Measurements from ENCODE around the gene MAD2L1BP. TPM values are rescaled to one million over a fixed set of nuclear protein-coding genes. Genes with fewer than 3 reads are reported as not detected.
"Not testable (repeated sequence)": the region's sequence is repeated elsewhere in the genome, so short reads cannot be mapped to it uniquely, and the experiment has no call there.

The MAD2L1BP gene, protein sequence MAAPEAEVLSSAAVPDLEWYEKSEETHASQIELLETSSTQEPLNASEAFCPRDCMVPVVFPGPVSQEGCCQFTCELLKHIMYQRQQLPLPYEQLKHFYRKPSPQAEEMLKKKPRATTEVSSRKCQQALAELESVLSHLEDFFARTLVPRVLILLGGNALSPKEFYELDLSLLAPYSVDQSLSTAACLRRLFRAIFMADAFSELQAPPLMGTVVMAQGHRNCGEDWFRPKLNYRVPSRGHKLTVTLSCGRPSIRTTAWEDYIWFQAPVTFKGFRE
- polyA plus RNA-seq (2012; ENCODE audit: missing spikeins): 23.8 TPM

DNA sequence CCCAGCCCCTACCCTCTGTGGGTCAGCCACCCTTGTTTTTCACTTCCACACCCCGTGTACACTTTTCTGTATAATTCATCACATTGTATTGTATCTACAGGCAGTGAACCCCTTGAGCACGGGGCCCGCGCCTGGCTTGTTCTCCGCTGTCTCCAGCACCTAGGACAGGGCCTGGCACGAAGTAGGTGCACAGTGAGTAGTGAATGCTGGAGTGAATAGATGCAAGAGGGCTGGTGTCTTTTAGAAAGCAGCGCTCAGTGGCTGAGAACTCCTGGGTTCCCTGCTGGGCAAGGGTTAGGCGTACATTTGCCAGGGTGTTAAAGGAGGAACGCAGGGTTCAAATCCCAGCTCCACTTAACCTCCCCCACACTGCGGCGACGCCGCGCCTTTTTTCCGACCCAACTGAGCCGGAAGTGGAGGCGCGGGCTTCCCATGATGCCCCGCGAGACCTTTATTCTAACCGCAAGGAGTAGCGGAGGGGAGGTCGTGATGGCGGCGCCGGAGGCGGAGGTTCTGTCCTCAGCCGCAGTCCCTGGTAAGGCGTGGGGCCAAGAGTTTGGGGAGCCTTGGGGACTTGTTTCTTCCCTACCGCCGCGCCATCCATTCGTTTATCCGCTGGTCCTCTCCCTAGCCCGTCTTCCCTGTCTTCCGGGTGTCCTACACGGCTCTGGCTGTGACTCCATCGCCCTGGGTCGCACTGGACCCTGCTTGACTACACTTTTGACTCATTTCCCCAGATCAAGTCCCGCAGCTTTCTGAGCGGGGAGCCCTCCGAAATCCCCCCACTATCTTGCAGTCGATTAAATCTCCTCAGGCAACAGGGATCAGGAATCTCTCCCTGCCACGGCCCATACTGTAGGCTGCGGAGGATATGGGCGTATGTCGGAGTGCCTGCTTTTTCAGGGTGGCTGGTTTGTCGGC lies at the start of gene MAD2L1BP:
TSS of gene MAD2L1BP (plus strand) at position 454 of the 921 bp plus-strand sequence. CDS start at position 490, 36 bp downstream.
- TF ChIP-seq TAF1 (IDR thresholded peaks at IDR 0.05; ENCODE audit: borderline replicate concordance, low read depth, low read length): peak; percentile 86
- peak; percentile 96 for TF ChIP-seq POLR2A (IDR thresholded peaks at IDR 0.05; ENCODE audit: low read depth, low read length)
- peak; percentile 87 for TF ChIP-seq POLR2AphosphoS5 (IDR thresholded peaks at IDR 0.05; ENCODE audit: low read depth, low read length)
- DNase-seq (ENCODE audit: insufficient read length) (peak; percentile 80), FAIRE-seq (peak; percentile 83)

DNA sequence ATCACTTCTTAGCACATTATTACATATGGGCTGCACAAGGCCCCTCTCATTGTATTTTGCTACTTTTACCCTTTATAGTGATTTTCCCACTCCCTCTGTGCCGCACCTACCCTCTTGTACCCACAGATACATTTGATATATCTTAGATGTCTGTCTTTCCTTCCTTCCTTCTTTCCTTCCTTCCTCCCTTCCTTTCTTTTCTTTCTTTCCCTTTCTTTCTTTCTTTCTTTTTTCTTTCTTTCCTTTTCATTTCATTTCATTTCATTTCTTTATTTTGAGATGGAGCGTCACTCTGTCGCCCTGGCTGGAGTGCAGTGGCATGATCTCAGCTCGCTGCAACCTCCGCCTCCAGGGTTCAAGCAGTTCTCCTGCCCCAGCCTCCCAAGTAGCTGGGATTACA lies 47.4 kb upstream of the MAD2L1BP start:
- DNase-seq (ENCODE audit: insufficient read length) (no peak), FAIRE-seq (no peak)
- TF ChIP-seq TAF1 (IDR thresholded peaks at IDR 0.05; ENCODE audit: borderline replicate concordance, low read depth, low read length) (no peak), POLR2AphosphoS5 (IDR thresholded peaks at IDR 0.05; ENCODE audit: low read depth, low read length) (no peak), POLR2A (IDR thresholded peaks at IDR 0.05; ENCODE audit: low read depth, low read length) (no peak)

DNA sequence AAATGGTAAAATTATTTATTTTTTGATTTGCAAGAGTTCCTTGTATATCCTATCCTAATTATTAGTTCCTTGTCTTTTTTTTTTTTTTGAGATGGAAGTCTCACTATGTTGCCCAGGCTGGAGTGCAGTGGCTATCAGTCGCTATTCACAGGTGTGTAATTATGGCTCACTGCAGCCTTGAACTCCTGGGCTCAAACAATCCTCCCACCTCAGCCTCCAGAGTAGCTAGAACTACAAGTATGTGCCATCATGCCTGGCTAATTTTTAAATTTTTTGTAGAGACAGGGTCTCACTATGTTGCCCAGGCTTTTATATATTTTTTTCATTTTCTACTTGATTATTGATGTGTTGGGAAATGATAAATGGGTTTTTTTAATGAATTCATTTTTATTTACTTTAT lies 46.1 kb upstream of the MAD2L1BP start:
- not testable (repeated sequence) for FAIRE-seq; DNase-seq (ENCODE audit: insufficient read length)

DNA sequence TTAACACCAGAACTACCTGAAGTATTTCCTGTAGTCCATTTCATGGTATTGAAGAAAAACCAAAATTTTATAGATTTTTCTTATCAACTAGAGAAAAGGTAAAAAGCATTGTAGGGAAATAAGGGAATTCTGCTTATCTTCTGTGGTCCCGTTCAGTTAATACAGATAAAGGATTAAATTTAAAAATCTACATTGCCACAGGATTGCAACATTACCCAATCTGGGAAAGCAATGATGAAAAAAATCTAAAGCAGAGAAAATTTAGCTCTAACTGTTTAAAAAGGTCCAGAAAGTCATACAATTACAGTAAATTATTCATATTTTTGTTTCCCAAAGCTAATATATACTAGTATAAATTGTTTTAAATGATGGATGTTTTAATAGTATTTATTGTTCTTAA lies 41.7 kb upstream of the MAD2L1BP start:
- FAIRE-seq (no peak), DNase-seq (ENCODE audit: insufficient read length) (no peak)
- TF ChIP-seq TAF1 (IDR thresholded peaks at IDR 0.05; ENCODE audit: borderline replicate concordance, low read depth, low read length) (no peak), POLR2A (IDR thresholded peaks at IDR 0.05; ENCODE audit: low read depth, low read length) (no peak), POLR2AphosphoS5 (IDR thresholded peaks at IDR 0.05; ENCODE audit: low read depth, low read length) (no peak)

DNA sequence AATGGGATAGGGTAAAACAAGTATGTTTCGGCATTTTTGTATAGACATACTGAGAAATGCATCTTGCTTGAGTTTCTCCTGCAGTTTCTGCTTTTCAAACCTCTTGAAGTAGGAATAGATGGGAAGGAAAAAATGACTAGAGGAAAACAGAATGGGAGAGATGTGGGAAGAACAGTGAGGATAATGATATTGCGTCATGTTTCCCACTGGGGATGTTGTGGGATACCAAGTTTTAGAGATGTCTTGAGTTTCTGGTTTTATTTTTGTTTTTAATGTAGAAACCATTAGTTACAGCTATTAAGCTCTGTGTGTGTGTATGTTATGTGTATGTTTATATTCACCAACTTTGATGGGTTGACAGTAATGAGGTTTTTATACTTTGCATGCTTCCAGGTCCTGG lies 35.0 kb upstream of the MAD2L1BP start:
- FAIRE-seq (no peak), DNase-seq (ENCODE audit: insufficient read length) (no peak)
- no peak for TF ChIP-seq TAF1 (IDR thresholded peaks at IDR 0.05; ENCODE audit: borderline replicate concordance, low read depth, low read length)
- no peak for TF ChIP-seq POLR2AphosphoS5 (IDR thresholded peaks at IDR 0.05; ENCODE audit: low read depth, low read length)
- no peak for TF ChIP-seq POLR2A (IDR thresholded peaks at IDR 0.05; ENCODE audit: low read depth, low read length)

DNA sequence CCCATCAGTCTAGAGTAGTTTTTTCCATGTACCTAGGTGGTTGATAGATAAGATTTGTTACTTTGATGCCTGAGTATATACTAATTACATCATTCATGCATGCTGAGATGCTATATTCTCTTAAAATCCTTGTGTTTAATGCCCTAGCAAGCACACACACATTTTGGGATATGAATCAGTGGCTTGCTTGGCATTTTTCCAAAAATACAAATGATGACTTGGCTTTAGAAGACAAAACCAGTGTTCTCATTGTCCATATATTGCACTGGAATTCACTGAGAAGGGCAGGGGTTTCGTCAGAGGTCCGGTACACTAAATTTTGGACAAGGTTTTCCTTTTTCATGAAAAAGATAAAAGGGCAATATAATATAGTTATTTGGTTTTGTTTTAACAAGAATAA lies 31.5 kb upstream of the MAD2L1BP start:
- DNase-seq (ENCODE audit: insufficient read length) (no peak), FAIRE-seq (no peak)
- no peak for TF ChIP-seq TAF1 (IDR thresholded peaks at IDR 0.05; ENCODE audit: borderline replicate concordance, low read depth, low read length)
- no peak for TF ChIP-seq POLR2AphosphoS5 (IDR thresholded peaks at IDR 0.05; ENCODE audit: low read depth, low read length)
- TF ChIP-seq POLR2A (IDR thresholded peaks at IDR 0.05; ENCODE audit: low read depth, low read length): no peak

DNA sequence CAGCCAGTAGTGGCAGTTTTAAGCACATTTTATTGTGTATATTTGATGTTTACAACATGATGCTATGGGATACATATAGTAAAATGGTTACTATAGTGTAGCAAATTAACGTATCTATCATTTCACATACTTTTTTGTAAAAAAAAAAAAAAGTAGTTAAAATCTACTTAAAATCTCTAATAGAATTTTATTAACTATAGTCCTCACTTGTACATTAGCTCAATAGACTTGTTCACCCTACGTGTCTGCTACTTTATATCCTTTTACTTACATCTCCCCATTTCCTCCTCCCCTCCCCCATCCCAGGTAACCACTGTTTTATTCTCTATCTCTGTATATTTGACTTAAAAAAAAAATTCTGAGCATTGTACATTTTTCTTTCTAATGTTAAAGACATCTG lies 29.6 kb upstream of the MAD2L1BP start:
- FAIRE-seq (no peak), DNase-seq (ENCODE audit: insufficient read length) (no peak)
- no peak for TF ChIP-seq POLR2AphosphoS5 (IDR thresholded peaks at IDR 0.05; ENCODE audit: low read depth, low read length)
- no peak for TF ChIP-seq POLR2A (IDR thresholded peaks at IDR 0.05; ENCODE audit: low read depth, low read length)
- no peak for TF ChIP-seq TAF1 (IDR thresholded peaks at IDR 0.05; ENCODE audit: borderline replicate concordance, low read depth, low read length)

DNA sequence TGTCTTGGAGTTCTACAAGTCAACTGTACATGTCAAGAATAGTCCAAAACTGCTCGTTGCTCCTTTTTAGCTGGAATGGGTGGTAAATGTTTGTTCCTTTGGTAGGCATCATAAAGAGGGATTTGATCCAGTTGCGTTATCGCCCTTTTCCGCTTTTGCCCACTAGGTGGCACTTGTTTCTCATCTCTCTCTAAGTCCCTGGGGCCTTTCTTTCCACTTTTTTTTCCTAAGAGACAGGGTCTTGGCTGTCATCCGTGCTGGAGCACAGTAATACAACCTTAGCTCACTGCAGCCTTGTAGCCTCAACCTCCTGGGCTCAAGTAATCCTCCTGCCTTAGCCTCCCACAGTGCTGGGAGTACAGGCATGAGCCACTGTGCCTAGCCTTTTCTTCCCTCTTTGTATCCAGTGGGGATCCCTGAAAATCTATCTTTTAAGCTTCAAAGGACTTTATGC lies 27.3 kb upstream of the MAD2L1BP start:
- FAIRE-seq: peak; percentile 42
- no peak for DNase-seq (ENCODE audit: insufficient read length)
- no peak for TF ChIP-seq TAF1 (IDR thresholded peaks at IDR 0.05; ENCODE audit: borderline replicate concordance, low read depth, low read length)
- no peak for TF ChIP-seq POLR2AphosphoS5 (IDR thresholded peaks at IDR 0.05; ENCODE audit: low read depth, low read length)
- TF ChIP-seq POLR2A (IDR thresholded peaks at IDR 0.05; ENCODE audit: low read depth, low read length): no peak

DNA sequence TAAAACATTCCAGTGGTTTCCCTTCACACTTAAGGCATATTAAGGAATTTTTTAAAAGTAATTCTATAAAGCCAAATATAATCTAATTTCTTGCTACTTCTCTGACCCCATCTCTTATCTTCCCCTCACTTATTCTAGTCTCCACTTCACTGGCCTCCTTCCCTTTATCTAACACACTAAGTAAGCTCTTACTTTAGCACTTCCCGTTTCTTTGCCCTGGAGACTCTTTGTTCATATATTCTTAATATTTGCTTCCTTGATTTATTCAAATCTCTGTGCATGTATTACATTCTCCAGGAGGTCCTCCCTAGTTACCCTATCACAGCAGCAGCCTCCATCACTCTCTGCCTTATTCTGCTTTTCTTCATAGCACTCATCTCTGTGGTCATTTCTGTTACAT lies 26.8 kb upstream of the MAD2L1BP start:
- TF ChIP-seq POLR2A (IDR thresholded peaks at IDR 0.05; ENCODE audit: low read depth, low read length): no peak
- TF ChIP-seq TAF1 (IDR thresholded peaks at IDR 0.05; ENCODE audit: borderline replicate concordance, low read depth, low read length): no peak
- no peak for TF ChIP-seq POLR2AphosphoS5 (IDR thresholded peaks at IDR 0.05; ENCODE audit: low read depth, low read length)
- no peak for FAIRE-seq
- no peak for DNase-seq (ENCODE audit: insufficient read length)

DNA sequence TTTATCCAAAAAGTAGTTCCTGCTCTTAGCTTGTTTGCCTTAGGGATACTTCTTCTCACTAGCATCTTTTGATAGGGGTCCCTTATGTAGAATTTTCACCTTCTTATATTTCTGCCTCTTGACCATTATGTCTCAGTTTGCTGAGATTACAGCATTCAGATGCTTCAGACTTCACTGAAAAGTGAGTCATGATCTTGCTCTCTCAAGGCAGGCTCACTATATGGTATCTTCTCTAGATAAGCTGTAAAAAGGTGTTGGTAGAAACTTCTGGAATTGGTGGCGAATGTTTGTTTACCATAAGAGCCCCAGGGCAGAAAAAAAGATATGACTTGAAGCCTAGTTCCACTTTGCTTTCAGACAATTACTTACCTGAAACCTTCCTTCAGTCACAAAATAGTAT lies 26.2 kb upstream of the MAD2L1BP start:
- DNase-seq (ENCODE audit: insufficient read length) (no peak), FAIRE-seq (no peak)
- TF ChIP-seq POLR2AphosphoS5 (IDR thresholded peaks at IDR 0.05; ENCODE audit: low read depth, low read length): no peak
- TF ChIP-seq TAF1 (IDR thresholded peaks at IDR 0.05; ENCODE audit: borderline replicate concordance, low read depth, low read length): no peak
- TF ChIP-seq POLR2A (IDR thresholded peaks at IDR 0.05; ENCODE audit: low read depth, low read length): no peak

DNA sequence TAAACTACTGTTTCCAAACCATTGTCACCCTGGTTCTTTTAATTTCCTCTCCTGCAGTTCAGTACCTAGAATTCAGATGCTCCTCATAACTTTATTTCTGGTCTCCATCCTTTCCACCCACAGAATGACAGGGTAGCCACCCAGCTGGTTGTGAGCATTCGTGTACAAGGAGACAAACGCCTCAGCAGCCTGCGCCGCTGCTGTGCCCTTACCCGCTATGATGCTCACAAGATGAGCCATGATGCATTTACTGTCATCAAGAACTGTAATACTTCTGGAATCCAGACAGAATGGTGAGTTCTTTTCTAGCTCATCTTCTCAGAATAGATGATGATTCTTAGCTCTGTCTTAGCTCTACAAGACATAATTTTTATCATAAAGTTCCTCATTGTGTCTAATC lies 25.2 kb upstream of the MAD2L1BP start:
- FAIRE-seq (no peak), DNase-seq (ENCODE audit: insufficient read length) (no peak)
- TF ChIP-seq TAF1 (IDR thresholded peaks at IDR 0.05; ENCODE audit: borderline replicate concordance, low read depth, low read length): no peak
- no peak for TF ChIP-seq POLR2A (IDR thresholded peaks at IDR 0.05; ENCODE audit: low read depth, low read length)
- no peak for TF ChIP-seq POLR2AphosphoS5 (IDR thresholded peaks at IDR 0.05; ENCODE audit: low read depth, low read length)

Data from GM12892 (cell line).